Fibroblast of lung (primary cell): Measurements from ENCODE around the gene ARHGAP6.

ENCODE experiments used
- EZH2 ChIP-seq: IDR thresholded peaks from 2 replicates; pipeline ENCODE4 v1.5.1; 2012; ENCODE audit warnings: low read length, control low read depth, mild to moderate bottlenecking; ENCODE audit errors: missing control alignments
- TF ChIP-seq, protein P1 (sequence below), 2 donors: IDR thresholded peaks in 1 of 2; conservative IDR thresholded peaks in 1 of 2; 1 replicate in 1 of 2; 2 replicates in 1 of 2; pipeline ENCODE4 v1.5.1; 2011 to 2012; ENCODE audit warnings: low read length in 2 of 2, control low read depth in 1 of 2, inconsistent platforms in 1 of 2, low read depth in 1 of 2, mild to moderate bottlenecking in 1 of 2

DNA sequence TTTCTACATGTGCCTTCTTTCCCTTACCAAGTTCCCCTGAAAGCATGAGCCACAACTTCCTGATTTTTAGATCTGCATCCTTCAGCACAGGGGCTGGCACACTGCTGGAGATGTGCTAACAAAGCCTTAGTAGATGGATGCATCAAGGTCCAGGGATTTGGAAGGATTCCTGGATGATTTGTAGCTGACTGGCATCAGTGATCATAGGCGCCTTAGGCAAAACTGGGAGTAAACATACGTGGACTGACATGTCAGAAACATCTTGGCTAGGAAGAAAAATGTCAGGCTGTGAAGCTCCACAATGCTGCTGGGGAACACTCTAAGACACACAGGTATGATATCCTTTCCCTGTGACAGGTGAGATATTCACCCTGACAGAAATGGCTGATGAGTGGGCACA, 216.1 kb downstream of the ARHGAP6 start:
- TF ChIP-seq, protein P1, sequence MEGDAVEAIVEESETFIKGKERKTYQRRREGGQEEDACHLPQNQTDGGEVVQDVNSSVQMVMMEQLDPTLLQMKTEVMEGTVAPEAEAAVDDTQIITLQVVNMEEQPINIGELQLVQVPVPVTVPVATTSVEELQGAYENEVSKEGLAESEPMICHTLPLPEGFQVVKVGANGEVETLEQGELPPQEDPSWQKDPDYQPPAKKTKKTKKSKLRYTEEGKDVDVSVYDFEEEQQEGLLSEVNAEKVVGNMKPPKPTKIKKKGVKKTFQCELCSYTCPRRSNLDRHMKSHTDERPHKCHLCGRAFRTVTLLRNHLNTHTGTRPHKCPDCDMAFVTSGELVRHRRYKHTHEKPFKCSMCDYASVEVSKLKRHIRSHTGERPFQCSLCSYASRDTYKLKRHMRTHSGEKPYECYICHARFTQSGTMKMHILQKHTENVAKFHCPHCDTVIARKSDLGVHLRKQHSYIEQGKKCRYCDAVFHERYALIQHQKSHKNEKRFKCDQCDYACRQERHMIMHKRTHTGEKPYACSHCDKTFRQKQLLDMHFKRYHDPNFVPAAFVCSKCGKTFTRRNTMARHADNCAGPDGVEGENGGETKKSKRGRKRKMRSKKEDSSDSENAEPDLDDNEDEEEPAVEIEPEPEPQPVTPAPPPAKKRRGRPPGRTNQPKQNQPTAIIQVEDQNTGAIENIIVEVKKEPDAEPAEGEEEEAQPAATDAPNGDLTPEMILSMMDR (conservative IDR thresholded peaks at IDR 0.05 in 1 of 2, IDR thresholded peaks at IDR 0.05 in 1 of 2; ENCODE audit: low read depth in 1 of 2, low read length in 2 of 2), result no peak
- no peak for TF ChIP-seq EZH2
